ENCODE measurements around the gene HBG1.
"Not testable (repeated sequence)": the region's sequence is repeated elsewhere in the genome, so short reads cannot be mapped to it uniquely, and the experiment has no call there.

The HBG1 gene

DNA sequence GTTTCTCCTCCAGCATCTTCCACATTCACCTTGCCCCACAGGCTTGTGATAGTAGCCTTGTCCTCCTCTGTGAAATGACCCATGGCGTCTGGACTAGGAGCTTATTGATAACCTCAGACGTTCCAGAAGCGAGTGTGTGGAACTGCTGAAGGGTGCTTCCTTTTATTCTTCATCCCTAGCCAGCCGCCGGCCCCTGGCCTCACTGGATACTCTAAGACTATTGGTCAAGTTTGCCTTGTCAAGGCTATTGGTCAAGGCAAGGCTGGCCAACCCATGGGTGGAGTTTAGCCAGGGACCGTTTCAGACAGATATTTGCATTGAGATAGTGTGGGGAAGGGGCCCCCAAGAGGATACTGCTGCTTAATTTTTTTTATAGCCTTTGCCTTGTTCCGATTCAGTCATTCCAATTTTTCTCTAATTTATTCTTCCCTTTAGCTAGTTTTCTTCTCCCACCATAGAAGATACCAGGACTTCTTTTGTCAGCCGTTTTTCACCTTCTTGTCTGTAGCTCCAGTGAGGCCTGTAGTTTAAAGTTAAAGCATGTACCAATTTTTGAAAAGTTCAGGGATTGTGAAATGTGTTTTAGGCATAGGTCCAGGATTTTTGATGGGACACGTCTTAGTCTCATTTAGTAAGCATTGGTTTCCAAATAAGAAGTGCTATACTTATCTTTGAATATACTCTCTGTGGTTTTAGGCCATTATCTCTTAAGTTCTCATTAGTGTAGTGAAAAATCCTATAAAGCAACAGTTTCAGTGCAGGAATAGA is 5.2 kb upstream of the HBG1 start, which contains the start of gene HBG2:
HBG2 (minus strand) TSS at position 136 of the 768 bp plus-strand sequence; CDS start at position 83, 53 bp downstream.
- not testable (repeated sequence) for H3K4me3 ChIP-seq (ENCODE audit: low read depth, low read length); H3K27me3 ChIP-seq (ENCODE audit: control insufficient read depth, insufficient read depth, low read length); H3K36me3 ChIP-seq (ENCODE audit: control insufficient read depth, insufficient read depth, low read length); H3K9ac ChIP-seq (ENCODE audit: low read depth, low read length); H3K9me3 ChIP-seq (ENCODE audit: control insufficient read depth, insufficient read depth, low read length); H3K27ac ChIP-seq (ENCODE audit: low read depth, low read length)
- peaks cover 19% of the 10 kb centered on the region for H3K4me1 ChIP-seq (ENCODE audit: control insufficient read depth, insufficient read depth, low read length)

DNA sequence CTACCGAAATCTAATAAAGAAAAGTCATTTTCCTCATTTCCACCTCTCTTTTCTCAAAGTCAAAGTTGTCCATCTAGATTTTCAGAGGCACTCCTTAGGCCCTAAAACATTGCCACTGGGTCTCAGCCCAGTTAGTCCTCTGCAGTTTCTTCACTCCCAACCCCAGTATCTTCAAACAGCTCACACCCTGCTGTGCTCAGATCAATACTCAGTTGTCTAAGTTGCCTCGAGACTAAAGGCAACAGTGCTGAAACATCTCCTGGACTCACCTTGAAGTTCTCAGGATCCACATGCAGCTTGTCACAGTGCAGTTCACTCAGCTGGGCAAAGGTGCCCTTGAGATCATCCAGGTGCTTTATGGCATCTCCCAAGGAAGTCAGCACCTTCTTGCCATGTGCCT is 4.4 kb upstream of the HBG1 start:
- peaks cover 19% of the 10 kb centered on the region for H3K4me1 ChIP-seq (ENCODE audit: control insufficient read depth, insufficient read depth, low read length)
- not testable (repeated sequence) for H3K27me3 ChIP-seq (ENCODE audit: control insufficient read depth, insufficient read depth, low read length); H3K9ac ChIP-seq (ENCODE audit: low read depth, low read length); H3K4me3 ChIP-seq (ENCODE audit: low read depth, low read length); H3K9me3 ChIP-seq (ENCODE audit: control insufficient read depth, insufficient read depth, low read length); H3K36me3 ChIP-seq (ENCODE audit: control insufficient read depth, insufficient read depth, low read length); H3K27ac ChIP-seq (ENCODE audit: low read depth, low read length)

DNA sequence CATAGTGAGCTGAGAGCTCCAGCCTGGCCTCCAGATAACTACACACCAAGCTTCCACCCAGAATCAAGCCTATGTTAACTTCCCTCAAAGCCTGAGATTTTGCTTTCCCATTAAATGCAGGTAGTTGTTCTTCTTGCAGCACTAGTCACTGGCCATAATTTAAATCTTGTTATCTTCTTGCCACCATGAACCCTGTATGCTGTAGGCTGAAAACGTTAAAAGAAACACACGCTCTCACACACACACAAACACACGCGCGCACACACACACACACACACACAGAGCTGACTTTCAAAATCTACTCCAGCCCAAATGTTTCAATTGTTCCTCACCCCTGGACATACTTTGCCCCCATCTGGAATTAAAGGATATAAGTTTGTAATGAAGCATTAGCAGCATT is 3.8 kb upstream of the HBG1 start:
- H3K4me3 ChIP-seq (ENCODE audit: low read depth, low read length); H3K27ac ChIP-seq (ENCODE audit: low read depth, low read length): not testable (repeated sequence)
- H3K4me1 ChIP-seq (ENCODE audit: control insufficient read depth, insufficient read depth, low read length) = peaks cover 15% of the 10 kb centered on the region

DNA sequence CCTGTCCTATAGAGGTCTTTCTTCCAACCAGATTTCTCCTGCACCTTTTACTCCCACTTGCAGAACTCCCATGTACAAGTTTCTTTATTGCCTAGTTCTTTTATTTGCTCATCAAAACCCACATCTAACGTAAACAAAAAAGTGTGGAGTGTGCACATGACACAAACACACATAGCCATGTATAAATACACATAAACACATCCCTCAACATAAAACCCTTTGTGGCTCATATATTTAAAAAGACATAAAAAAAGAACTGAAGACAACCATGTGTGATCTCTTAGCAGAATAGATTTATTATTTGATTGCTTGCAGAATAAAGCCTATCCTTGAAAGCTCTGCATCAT is 3.2 kb upstream of the HBG1 start:
- no peak overlapping the region for H3K4me3 ChIP-seq (ENCODE audit: low read depth, low read length)

More for the DNA sequence above, 3.8 kb upstream of the HBG1 start:
- H3K9ac ChIP-seq (ENCODE audit: low read depth, low read length); H3K36me3 ChIP-seq (ENCODE audit: control insufficient read depth, insufficient read depth, low read length); H3K9me3 ChIP-seq (ENCODE audit: control insufficient read depth, insufficient read depth, low read length); H3K27me3 ChIP-seq (ENCODE audit: control insufficient read depth, insufficient read depth, low read length): not testable (repeated sequence)

DNA sequence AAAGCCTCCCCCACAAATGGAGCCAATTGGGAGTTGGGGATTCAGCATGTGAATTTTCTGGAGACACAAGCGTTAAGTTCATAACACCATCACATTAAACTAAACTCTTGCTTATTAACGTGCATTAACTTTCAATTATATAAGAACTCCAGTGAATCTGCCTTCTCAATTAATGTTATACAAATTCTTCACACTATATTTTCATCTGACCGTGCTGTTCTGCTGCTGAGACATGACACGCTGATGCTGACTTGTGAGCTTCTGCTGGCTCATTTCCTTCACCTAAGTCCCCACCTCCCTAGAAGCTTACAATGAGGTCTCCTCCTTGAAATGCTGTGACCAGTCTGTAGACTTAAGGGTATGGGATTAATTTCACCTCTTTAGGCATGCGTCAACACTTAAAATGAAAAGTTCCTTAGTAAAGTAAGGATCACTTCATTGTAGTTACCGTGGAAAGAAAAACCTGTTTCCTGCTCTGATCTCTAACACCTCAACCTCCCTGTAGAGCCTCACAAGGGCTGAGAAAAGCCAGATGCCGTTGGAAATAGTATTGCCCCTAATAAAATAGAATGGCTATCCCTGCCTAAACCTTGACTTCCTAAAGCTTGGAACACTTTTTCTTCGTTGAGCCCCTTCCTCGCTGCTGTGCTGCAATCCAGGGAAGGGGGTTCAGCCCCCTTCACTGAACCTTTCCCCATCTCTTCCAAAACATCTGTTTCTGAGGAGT is 2.7 kb upstream of the HBG1 start:
- Histone ChIP-seq H3K4me1 (ENCODE audit: control insufficient read depth, insufficient read depth, low read length) (peaks cover 5% of the 10 kb centered on the region; the same call in 1 of the 2 replicates), H3K9ac (ENCODE audit: low read depth, low read length) (no peak overlapping the region), H3K27me3 (ENCODE audit: control insufficient read depth, insufficient read depth, low read length) (no peaks in the 10 kb centered on the region), H3K4me3 (ENCODE audit: low read depth, low read length) (no peak overlapping the region), H3K27ac (ENCODE audit: low read depth, low read length) (no peak overlapping the region), H3K9me3 (ENCODE audit: control insufficient read depth, insufficient read depth, low read length) (no peaks in the 10 kb centered on the region), H3K36me3 (ENCODE audit: control insufficient read depth, insufficient read depth, low read length) (no peaks in the 10 kb centered on the region)

More for the DNA sequence above, 3.2 kb upstream of the HBG1 start:
- H3K27me3 ChIP-seq (ENCODE audit: control insufficient read depth, insufficient read depth, low read length) = no peaks in the 10 kb centered on the region
- H3K9ac ChIP-seq (ENCODE audit: low read depth, low read length) = no peak overlapping the region
- H3K36me3 ChIP-seq (ENCODE audit: control insufficient read depth, insufficient read depth, low read length) = no peaks in the 10 kb centered on the region
- peaks cover 10% of the 10 kb centered on the region for H3K4me1 ChIP-seq (ENCODE audit: control insufficient read depth, insufficient read depth, low read length)
- H3K9me3 ChIP-seq (ENCODE audit: control insufficient read depth, insufficient read depth, low read length) = no peaks in the 10 kb centered on the region
- H3K27ac ChIP-seq (ENCODE audit: low read depth, low read length) = no peak overlapping the region

DNA sequence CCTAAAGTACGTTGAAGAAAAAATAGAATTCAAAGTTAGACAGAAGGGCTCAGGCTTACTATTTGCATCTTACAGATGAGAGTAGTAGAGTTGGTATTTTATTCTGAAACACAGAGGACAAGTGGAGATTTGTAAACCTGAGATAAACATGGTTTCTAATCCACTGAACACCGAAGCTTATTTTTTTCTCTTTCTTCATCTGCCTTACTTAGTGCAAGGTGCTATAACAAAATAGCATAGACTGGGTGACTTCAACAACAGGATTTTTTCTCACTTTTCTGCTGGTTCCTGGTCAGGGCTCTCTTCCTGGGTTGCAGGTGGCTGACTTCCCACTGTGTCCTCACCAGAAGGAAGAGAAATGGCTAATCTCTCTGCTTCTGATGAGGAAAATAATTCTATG is 2.1 kb upstream of the HBG1 start:
- H3K27me3 ChIP-seq (ENCODE audit: control insufficient read depth, insufficient read depth, low read length) = no peaks in the 10 kb centered on the region

DNA sequence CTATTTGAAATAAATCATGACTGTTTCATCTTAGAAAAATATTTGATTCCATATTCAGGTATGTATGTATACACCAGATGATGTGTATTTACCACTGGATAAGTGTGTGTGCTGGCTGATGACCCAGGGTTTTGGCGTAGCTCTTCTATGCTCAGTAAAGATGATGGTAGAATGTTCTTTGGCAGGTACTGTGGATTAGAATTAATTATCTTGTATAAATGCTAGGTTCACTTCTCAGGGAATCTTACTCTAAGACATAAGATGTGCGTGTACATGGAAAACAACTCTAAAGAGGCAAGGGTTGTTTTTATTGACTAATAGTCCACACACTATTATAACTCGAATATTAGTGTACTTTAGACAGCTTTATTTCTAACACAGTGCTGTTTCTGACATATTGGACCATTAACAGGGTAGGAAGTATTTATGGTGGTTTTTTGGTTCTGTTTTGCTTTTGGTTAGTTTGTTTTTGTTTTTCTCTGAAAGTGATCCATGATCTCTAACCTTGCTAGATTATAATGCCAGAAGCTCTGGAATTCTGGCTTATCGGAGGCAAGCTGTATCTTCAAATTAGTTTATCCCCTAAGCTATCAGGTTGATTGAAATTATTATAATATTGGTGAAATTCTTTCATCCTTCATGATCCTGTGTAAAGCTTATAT is 1.0 kb upstream of the HBG1 start:
- H3K9ac ChIP-seq (ENCODE audit: low read depth, low read length) = no peak overlapping the region
- H3K4me3 ChIP-seq (ENCODE audit: low read depth, low read length) = no peak overlapping the region
- H3K27ac ChIP-seq (ENCODE audit: low read depth, low read length) = no peak overlapping the region
- no peaks in the 10 kb centered on the region for H3K27me3 ChIP-seq (ENCODE audit: control insufficient read depth, insufficient read depth, low read length)
- no peaks in the 10 kb centered on the region for H3K9me3 ChIP-seq (ENCODE audit: control insufficient read depth, insufficient read depth, low read length)
- H3K4me1 ChIP-seq (ENCODE audit: control insufficient read depth, insufficient read depth, low read length) = no peaks in the 10 kb centered on the region
- no peaks in the 10 kb centered on the region for H3K36me3 ChIP-seq (ENCODE audit: control insufficient read depth, insufficient read depth, low read length)

More for the DNA sequence above, 2.1 kb upstream of the HBG1 start:
- no peak overlapping the region for H3K9ac ChIP-seq (ENCODE audit: low read depth, low read length)
- H3K27ac ChIP-seq (ENCODE audit: low read depth, low read length) = no peak overlapping the region
- no peaks in the 10 kb centered on the region for H3K9me3 ChIP-seq (ENCODE audit: control insufficient read depth, insufficient read depth, low read length)
- H3K4me3 ChIP-seq (ENCODE audit: low read depth, low read length) = no peak overlapping the region
- peaks cover under 1% of the 10 kb centered on the region; the same call in 1 of the 2 replicates for H3K4me1 ChIP-seq (ENCODE audit: control insufficient read depth, insufficient read depth, low read length)
- H3K36me3 ChIP-seq (ENCODE audit: control insufficient read depth, insufficient read depth, low read length) = no peaks in the 10 kb centered on the region

DNA sequence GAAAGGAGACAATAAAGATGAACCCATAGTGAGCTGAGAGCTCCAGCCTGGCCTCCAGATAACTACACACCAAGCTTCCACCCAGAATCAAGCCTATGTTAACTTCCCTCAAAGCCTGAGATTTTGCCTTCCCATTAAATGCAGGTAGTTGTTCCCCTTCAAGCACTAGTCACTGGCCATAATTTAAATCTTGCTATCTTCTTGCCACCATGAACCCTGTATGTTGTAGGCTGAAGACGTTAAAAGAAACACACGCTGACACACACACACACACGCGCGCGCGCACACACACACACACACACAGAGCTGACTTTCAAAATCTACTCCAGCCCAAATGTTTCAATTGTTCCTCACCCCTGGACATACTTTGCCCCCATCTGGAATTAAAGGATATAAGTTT is 1.2 kb downstream of the HBG1 start:
- H3K9me3 ChIP-seq (ENCODE audit: control insufficient read depth, insufficient read depth, low read length); H3K27ac ChIP-seq (ENCODE audit: low read depth, low read length); H3K36me3 ChIP-seq (ENCODE audit: control insufficient read depth, insufficient read depth, low read length); H3K9ac ChIP-seq (ENCODE audit: low read depth, low read length); H3K4me3 ChIP-seq (ENCODE audit: low read depth, low read length); H3K27me3 ChIP-seq (ENCODE audit: control insufficient read depth, insufficient read depth, low read length); H3K4me1 ChIP-seq (ENCODE audit: control insufficient read depth, insufficient read depth, low read length): not testable (repeated sequence)

DNA sequence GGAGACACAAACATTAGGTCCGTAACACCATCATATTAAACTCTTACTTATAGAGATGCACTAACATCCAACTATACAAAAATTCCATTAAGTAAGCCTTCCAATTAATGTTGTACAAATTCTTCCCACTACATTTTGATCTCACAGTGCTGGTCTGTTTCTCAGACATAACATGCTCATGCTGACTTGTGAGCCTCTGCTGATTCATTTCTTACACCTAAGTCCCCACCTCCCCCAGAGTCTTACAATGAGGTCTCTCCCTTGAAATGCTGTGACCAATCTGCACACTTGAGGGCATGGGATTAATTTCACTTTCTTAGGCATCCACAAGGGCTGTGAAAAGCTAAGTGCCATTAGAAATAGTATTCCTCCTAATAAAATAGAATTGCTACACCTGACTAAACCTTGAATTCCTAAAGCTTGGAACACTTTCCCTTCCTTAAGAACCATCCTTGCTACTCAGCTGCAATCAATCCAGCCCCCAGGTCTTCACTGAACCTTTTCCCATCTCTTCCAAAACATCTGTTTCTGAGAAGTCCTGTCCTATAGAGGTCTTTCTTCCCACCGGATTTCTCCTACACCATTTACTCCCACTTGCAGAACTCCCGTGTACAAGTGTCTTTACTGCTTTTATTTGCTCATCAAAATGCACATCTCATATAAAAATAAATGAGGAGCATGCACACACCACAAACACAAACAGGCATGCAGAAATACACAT is 2.0 kb downstream of the HBG1 start:
- no peaks in the 10 kb centered on the region for H3K9me3 ChIP-seq (ENCODE audit: control insufficient read depth, insufficient read depth, low read length)
- no peaks in the 10 kb centered on the region for H3K4me1 ChIP-seq (ENCODE audit: control insufficient read depth, insufficient read depth, low read length)
- no peak overlapping the region for H3K27ac ChIP-seq (ENCODE audit: low read depth, low read length)
- H3K9ac ChIP-seq (ENCODE audit: low read depth, low read length) = no peak overlapping the region
- no peaks in the 10 kb centered on the region for H3K27me3 ChIP-seq (ENCODE audit: control insufficient read depth, insufficient read depth, low read length)
- H3K36me3 ChIP-seq (ENCODE audit: control insufficient read depth, insufficient read depth, low read length) = no peaks in the 10 kb centered on the region
- no peak overlapping the region for H3K4me3 ChIP-seq (ENCODE audit: low read depth, low read length)

DNA sequence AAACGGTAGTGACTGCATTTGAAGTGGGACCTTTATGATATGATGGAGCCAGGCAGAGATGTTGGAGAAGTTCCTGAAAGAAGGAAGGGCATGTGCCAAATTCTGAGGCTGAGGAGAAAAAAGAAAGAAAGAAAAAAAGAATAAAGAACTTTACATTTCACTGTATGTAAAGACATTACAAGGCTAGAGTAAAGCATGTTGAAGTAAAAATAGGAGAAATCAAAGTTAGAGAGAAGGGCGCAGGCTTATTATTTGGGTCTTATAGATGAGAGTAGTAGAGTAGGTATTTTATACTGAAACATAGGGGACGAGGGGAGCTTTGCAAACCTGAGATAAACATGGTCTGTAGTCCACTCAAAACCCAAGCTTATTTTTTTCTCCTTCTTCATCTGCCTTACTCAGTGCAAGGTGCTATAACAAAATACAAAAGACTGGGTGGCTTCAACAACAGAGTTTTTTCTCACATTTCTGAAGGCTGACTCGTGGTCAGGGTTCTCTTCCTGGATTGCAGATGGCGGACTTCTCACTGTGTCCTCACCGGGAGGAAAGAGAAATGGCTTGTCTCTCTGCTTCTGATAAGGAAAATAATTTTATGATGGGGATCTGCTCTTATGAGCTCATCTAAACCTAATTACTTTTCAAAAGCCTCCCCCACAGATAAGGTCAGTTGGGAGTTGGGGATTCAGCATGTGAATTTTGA is 2.7 kb downstream of the HBG1 start:
- no peak overlapping the region for H3K27ac ChIP-seq (ENCODE audit: low read depth, low read length)
- no peak overlapping the region for H3K4me3 ChIP-seq (ENCODE audit: low read depth, low read length)
- H3K9me3 ChIP-seq (ENCODE audit: control insufficient read depth, insufficient read depth, low read length) = no peaks in the 10 kb centered on the region
- H3K9ac ChIP-seq (ENCODE audit: low read depth, low read length) = no peak overlapping the region
- no peaks in the 10 kb centered on the region for H3K4me1 ChIP-seq (ENCODE audit: control insufficient read depth, insufficient read depth, low read length)
- no peaks in the 10 kb centered on the region for H3K27me3 ChIP-seq (ENCODE audit: control insufficient read depth, insufficient read depth, low read length)
- H3K36me3 ChIP-seq (ENCODE audit: control insufficient read depth, insufficient read depth, low read length) = no peaks in the 10 kb centered on the region

Measured in HUES48 (cell line).